HG02938 (cell line): ENCODE measurements around the gene EHD3.

Experiments
- ATAC-seq: cut with Tn5 transposase; IDR thresholded peaks from one replicate; pipeline ENCODE4 v1.9.1; 2021; ENCODE audit warnings: mild to moderate bottlenecking, moderate library complexity; ENCODE audit not compliant: unreplicated experiment

The EHD3 gene

DNA sequence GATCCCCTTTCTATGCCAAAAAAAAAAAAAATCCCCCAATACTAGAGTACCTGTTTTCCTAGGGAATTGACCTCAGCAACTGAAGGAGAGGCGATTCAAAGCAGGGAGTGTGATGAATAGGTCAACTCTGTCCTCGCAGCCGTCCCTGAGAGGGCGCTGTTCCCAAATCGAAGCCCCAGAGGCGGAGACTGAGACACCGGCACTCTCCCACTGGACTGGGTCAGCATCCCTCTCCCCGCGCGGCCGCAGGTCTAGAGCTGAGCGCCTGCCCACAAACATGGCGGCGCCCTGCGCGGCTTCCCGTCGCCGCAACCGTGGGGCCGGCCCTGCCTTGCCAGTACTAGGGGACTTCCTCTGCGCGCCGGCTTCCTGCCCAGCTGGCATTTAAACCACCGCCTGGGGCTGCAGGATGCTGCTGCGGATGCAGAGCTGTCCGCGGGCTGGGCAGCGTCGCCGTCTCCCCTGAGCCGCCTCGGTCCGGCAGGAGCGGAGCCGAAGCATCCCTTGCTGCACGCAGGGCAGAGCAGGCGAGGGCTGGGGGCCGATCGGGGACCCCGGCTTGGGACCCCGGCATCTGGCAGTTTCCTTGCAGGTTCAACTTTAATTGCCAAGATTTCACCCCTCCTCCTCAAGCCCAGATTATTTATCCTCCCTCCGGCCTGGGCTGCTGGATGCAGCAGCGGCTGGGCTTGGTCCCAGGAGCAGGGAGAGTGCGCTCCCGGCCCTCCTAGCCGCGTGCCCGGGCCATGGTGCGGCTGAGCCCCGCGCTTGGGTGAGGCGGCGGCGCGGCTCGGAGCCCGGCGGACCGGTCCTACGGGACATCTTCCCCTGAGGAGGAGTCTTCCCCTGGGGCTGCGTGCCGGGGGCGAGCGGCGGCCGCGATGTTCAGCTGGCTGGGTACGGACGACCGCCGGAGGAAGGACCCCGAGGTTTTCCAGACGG, at the start of gene EHD3:
EHD3 (plus strand) TSS at position 412 of the 942 bp plus-strand sequence; CDS start at position 882, 470 bp downstream.
- peak; percentile 95 for ATAC-seq

DNA sequence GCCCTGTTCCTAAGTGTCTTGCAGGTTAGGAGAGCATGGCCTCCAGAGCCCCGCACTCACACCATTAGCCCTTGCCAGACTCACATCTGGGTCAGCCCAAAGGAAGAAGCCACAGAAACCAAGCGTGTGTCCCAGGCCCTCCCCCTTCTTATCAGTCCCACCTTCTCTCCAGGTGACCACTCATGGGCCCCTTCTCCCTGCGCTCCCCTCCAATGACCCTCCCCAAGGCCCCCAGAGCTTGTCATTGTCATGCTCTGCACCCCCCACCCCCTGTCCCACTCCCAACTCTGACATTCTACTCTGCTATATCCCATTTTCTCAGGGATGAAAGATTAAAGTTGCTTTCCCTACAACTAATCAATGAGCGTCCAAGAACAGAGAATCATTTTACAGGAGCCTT, 46.8 kb upstream of the EHD3 start:
- ATAC-seq = no peak

DNA sequence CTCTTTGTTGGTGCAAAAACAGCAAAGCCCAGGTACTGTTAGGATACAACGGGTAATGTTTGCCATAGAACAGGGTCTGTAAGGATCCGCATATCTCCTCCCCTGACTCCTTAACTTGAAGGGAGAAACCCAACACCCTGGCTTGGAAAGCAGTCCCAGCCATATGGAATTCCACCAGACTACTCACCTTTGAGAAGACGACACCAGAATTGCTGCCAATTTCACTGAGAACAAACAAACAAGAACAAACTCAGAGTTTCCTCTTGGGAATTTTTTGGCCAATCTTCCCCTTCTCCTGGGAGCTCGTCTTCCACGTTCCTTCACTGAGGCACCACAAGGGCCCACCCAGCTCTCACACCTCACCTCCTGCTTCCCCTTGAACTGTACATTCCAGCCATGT, 45.8 kb upstream of the EHD3 start:
- ATAC-seq = no peak

DNA sequence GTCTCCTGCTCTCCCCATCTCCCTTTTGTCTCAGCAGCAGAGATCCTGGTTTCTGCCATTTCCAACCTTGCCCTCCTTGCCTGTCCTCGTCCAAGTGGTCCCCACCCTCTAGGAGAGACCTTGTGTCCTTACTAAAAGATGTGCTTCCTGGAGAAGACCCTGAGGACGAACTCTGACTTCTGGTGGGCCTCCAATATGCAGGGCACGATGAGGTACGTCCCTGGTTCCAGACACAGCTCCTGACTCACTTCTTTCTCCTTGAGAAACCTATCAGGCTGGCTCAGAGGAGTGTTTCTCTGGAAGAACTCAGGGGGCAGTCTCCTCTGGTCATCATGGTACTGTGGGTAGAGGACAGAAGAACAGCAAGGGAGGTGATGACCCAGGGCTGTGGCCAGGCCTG, 44.8 kb upstream of the EHD3 start:
- no peak for ATAC-seq

DNA sequence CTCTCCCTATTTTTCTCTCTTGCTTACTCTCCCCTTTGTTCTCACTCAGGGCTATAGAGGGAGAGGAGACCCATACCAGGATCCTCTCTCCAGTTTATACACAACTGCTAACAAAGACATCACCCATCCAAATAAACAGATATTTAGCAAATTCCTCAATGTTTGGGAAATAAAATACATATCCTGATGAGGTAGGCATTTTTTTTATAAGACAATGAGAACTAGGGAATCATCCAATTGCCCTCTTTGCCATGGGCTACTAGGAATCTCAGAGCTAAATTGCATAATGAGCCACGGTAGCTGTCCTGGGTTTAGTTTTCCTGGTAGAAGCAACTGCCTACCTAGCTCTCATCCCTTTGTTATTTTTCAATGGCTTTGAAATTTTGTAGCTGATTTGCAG, 43.8 kb upstream of the EHD3 start:
- ATAC-seq = no peak

DNA sequence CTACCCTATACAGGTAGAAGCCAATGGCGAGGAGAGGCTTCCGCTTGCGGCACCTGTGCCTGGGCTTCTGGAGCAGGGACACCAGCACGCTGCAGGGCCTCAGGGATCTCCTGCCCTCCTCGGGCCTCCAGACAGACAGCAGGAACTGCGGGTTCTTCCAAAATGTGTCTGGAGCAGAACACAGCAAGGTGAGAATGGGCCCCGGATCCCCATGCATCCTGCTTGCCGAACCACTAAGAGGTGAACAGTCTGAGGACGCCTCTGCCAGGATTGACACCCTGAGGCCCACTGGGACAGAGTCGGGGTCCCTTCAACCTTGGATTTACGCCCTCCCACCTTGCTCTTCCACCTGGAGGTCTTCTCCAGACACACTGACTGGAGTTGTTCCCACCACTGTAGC, 42.0 kb upstream of the EHD3 start:
- ATAC-seq = no peak

DNA sequence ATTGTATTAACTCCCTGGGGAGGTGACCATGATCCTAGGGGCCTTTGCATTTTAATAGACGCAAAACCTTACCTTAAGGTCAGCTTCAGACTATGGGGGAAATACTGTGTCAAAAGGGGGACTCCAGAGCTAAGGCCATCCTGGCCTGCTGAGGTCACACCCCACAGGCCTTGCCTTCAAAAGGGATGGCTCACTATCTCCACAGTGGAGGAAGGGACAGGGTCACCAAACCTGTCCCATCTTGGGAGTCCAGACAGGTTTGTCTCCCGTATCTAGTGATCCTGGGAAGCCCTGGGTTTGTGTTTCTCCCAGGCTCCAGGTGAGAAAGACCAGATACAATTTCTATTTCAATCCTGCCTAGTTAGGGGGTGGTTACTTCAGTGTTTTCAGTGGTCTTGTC, 41.6 kb upstream of the EHD3 start:
- no peak for ATAC-seq

DNA sequence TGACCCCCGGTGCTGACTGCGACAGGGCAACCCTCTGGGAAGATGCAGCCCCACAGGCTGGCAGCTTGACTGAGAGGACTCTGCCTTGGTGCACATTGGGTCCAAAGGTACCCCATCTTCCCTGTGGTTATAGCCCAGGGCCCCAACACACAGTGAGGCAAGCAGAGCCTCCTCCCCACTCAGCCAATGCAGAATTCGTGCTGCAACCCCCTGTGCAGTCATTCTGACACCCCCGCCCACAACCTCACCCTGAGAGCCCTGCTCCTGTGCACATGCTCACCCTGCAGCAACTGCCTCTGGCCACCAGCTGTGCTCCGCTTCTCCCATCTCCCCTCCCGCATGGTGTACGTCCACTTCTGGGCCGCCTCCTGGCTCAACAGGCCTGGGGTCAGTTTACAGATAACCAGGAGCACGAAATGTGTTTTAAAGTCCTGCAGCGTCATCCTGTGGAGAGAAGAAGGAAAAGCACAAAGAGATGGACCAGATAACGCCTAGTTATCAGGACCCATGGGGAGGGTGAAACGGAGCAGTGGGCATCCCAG, 41.0 kb upstream of the EHD3 start:
- no peak for ATAC-seq

DNA sequence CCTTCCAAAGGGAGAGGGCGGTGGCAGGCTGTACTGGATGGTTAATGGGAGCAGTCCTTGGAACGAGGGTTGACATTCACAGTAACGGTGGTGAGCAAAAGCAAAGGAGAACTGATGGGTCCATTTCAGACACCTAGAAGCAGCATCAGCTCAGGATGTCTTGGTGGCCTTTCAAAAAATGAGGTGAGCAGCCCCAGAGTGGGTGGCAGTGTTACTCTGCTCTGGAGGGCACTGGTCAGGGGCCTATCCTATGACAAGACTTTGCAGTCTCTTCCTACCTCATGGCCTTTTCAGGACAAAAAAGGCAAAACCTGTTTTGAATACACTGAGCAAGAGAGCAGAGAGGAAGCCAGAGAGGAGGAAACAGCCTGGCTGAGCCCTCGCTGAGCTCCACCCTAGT, 40.1 kb upstream of the EHD3 start:
- no peak for ATAC-seq

DNA sequence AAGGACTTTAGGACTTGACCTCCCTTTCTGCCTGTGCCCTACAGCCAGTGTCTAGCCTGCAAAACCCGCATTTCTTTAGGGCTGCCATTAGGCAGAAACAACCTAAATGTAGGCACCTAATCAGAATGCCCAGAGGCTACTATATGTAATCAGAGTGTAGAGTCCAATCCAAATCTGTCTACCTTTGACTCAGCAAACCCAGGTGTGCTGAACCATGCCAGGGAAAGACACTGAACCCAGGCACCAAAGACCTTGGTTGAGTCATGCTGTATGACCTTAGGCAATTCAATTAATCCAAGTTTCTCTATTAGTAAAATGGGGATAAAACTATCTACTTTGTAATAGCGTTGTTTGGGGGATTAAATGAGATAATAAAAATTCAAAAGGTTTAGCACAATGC, 37.3 kb upstream of the EHD3 start:
- ATAC-seq = no peak

DNA sequence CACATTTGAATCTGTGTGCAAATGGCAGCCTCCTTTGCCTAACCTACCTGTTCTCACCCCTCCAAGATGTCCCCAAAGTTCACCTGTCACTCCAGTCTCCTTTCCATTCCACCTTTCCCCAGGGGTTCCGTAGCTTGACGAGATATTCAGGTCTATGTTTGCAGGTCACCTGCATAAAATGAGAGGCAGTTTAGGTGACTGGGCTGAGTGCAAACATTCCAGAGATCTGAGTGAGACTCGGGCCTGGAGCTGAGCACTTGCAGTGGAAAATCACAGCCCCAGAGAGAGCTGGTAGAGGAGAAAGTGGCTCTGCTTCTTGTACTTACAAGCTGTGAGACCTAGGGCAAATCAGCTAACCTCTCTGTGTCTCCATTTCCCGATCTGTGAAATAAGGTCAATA, 36.8 kb upstream of the EHD3 start:
- ATAC-seq = no peak

DNA sequence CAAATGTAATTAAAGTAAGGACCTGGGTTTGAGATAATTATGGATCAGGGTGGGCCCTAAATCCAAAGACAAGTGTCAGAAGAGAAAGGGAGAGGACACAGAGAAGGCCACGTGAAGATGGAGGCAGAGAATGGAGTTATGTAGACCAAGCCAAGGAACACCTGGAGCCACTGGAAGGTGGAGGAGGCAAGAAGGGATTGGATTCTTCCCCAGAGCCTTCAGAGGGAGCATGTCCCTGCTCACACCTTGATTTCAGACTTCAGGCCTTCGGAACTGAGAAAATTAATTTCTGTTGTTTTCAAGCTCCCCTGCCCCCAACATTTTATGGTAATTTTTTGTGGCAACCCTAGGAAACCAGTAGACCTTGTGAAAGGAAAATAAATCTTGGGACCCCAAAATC, 36.3 kb upstream of the EHD3 start:
- ATAC-seq = no peak

DNA sequence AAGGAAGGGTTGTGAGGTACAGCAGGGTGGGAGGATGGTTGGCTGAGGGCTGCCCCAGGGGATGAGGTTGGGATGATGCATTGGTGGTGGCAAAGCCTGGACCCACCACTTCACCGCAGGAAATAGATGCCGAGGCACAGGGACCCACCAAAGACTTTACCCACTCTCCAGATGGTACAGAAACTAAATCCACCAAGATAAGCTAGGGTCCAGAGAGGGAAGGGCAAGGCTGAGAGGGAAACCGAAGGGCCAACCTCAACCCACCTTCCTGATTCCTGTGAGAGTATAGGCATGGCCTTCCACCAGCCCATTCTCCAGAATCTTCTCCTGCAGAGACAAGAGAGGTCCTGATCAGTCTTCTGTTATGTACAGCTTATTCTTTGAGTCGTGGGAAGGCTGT, 34.7 kb upstream of the EHD3 start:
- ATAC-seq = no peak

DNA sequence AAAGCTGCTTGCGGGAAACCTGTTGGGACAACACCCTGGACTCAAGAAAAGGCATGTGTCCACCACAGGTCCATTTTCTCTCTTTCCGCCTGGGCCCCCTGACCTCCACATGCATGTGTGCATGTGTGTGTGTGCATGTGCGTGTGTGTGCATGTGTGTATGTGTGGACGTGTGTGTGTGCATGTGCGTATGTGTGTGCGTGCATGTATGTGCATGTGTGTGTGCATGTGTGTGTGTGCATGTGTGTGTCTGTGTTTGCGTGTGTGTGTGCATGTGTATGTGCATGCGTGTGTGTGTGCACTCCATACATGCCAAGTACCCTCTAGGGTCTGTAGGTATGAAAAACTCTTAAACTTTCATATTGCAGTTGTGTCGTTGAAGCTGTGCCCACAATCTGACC, 33.0 kb upstream of the EHD3 start:
- no peak for ATAC-seq

DNA sequence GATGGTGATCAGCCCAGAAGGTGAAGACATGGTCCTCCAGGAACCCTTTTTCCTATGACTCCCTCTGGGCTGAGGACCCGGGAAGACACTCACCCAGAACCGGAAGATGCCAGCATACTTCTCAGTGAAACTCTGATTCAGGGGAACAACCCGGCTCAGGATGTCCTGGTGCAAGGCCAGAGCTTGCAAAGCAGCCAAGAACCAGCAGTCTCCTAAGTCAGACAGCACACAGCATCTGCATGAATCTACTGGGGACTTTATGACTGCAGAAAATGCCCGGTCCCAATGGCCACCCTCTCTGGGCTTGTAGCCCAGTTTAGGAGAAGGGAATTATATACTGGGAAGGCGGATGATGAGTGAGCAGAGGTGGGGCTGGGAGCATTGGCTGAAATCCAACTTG, 31.9 kb upstream of the EHD3 start:
- no peak for ATAC-seq

DNA sequence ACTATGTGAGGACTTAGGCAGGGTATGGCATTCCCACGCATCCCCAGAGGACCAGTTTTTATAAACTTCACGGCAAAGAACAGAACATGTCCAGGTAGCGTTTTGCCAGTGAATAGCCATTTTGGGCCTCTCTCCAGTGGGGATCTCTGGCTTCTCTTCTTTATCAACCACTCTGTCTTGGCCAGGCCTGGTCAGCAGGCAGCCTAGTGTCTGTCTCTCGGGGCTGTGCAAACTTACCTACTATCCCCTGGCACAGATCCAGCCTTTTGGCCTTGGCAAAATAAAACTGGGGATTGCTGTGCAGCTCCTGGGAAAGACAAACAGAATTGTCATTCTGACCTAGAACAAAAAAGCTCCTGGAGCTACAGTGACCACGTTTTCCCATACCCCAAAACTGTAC, 31.1 kb upstream of the EHD3 start:
- ATAC-seq = no peak

DNA sequence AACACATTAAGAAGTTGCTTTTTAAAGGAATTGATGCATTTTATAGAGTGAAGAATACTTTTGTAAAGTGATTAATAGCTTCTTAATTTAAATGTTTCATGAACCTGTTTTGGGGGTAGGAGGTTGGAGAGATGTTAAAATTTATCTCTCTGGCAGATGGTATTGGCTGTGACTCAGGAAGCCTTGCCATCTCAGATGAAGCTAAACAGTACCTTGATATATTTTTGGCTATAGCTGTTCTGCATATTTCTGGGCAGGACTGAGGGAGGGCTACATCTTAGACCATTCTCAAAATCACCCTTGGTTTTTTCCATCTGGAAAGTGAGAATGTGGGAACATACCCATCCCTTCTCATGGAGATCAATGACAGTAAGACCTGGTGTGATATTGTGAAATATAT, 30.0 kb upstream of the EHD3 start:
- ATAC-seq = no peak

DNA sequence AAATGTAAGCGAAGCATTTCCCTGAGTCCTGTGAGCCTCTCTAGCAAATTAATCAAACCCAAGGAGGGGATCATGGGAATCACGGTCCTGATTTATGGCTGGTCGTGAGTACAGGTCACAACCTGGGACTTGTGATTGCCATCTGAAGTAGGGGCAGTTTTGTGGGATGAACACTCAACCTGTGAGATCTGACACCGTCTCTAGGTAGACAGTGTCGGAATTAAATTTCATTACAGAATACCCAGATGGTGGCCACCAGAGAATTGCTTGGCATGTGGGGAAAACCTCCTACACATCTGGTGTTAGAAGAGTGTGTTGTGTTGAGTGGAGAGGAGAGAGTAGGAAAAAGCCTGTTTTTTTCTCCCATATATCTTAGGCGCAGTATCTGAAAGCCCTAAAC, 29.2 kb upstream of the EHD3 start:
- ATAC-seq = no peak

DNA sequence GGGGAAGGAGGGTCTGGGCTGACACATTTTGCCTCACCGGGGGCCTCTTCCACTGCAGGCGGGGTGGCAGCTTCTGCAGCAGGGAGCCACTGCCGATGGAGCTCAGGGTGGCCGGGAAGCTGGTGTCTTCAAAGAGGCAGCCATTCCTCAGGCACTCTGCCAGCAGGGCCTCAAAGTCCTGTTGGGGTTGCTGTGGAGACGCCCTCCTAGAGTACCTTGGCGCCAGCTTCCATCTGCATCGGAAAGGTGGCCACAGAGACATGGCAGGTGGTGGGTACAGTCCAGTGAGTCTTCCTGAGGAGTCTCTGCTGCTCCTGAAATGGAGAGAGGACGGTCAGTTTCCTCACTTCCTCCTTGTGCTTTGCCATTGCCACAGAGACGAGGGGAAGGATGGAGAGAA, 28.8 kb upstream of the EHD3 start:
- ATAC-seq = no peak

DNA sequence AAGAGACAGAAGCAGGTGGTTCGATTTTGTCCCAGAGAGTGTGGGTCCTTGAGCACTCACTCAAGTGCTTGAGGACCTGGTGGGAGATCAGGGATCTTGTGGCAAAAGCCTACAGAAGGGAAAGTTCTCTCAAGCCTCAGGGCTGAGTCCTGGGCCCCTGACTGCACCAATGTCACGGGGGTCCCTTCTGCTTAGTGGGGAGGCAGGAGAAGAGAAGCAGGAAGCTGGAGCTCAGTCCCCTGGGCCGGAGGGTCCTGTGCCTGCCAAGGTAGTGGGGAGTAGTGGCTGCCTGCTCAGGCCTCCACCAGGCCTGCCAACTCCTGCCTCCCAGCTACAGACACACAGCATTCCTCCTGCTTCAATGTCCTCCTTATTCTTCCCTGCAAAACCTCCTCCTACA, 28.3 kb upstream of the EHD3 start:
- ATAC-seq = no peak

DNA sequence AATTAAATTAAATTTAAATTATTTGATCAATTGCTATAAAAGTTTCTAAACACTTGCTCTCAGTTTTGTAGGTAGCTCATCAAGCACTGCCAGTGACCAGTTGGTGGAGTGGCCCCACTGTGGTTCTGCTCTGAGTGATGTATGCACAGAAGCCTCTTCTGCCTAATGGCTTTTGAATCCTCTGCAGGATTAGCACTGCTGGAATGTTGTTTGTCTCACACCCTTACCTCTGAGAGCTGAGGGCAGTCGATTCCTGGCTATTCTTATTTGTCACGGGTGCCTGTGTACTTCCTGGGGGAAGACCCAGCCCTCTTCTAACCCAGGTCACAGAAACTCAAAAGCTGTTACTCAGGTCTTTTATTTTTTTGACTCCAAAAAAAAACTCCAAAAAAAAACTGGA, 26.2 kb upstream of the EHD3 start:
- ATAC-seq = no peak

DNA sequence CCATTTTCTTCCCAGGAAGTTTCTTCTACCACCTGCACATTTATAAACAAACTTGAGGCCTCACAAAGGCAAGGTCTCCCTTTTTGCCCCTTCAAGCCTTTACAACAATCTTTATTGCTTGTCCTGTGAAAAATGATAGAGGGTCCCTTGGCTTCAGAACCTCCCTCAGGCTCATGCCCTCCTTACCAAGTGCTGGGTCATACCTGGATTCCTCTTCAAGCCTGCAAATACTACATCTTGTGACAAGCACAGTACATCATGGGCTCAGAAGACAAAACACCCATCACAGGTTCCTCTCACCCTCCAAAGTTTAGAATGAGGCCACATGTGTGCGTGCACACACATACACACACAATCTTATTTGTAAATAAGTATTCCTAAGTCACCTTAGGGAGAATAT, 25.7 kb upstream of the EHD3 start:
- ATAC-seq = no peak
